ENCODE measurements around the gene LCA5L. TPM values are rescaled to one million over a fixed set of nuclear protein-coding genes. Genes with fewer than 3 reads are reported as not detected.

LCA5L gene
- total and polyA plus RNA-seq, 7 donors, result 1.2 to 5.3 (median 3.3) TPM

DNA sequence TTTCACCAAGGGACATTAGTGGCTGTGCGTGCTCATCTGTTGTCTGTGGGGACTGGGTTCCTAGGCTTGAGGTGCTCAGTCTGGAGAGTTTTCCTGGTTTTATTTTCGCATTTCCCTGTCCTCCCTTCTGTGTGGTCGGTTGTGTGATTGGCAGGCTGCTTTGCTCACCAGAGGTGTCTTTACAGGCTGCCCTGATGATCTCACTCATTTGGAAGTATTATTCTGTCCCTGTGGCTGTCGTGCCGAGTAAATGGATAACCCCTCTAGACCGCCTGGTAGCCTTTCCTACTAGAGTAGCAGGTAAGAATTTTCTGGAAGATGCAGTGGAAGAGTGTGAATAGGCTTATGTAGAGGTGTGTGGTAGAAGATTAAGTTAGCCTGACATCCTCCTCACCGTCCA is 52.6 kb downstream of the LCA5L start:
- no peaks in the 10 kb centered on the region for H3K9me3 ChIP-seq
- ATAC-seq (no peak), DNase-seq (no peak)
- H3K27ac ChIP-seq, result no peak overlapping the region
- TF ChIP-seq, protein P1, sequence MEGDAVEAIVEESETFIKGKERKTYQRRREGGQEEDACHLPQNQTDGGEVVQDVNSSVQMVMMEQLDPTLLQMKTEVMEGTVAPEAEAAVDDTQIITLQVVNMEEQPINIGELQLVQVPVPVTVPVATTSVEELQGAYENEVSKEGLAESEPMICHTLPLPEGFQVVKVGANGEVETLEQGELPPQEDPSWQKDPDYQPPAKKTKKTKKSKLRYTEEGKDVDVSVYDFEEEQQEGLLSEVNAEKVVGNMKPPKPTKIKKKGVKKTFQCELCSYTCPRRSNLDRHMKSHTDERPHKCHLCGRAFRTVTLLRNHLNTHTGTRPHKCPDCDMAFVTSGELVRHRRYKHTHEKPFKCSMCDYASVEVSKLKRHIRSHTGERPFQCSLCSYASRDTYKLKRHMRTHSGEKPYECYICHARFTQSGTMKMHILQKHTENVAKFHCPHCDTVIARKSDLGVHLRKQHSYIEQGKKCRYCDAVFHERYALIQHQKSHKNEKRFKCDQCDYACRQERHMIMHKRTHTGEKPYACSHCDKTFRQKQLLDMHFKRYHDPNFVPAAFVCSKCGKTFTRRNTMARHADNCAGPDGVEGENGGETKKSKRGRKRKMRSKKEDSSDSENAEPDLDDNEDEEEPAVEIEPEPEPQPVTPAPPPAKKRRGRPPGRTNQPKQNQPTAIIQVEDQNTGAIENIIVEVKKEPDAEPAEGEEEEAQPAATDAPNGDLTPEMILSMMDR (IDR thresholded peaks at IDR 0.05), result no peak
- H3K36me3 ChIP-seq (ENCODE audit: insufficient read depth in 1 of 2, low read depth in 1 of 2), result peaks cover 7 to 74% of the 10 kb centered on the region in 2 donors
- WGBS, 3 donors, result 89 to 92% (median 91%) methylated on average over 7 of the region's 7 CpGs
- intact Hi-C loops (cut with DNase I), result no loop called here
- no peak overlapping the region for H3K4me3 ChIP-seq
- H3K27me3 ChIP-seq (ENCODE audit: insufficient read depth in 3 of 3, low read length in 2 of 3), result no peaks in the 10 kb centered on the region
- H3K4me1 ChIP-seq, result peaks cover 12% of the 10 kb centered on the region

- 73 to 90% (median 82%) methylated on average over 16 of the region's 16 CpGs for WGBS, 3 donors
- no peak for DNase-seq
- TF ChIP-seq, protein P1 (IDR thresholded peaks at IDR 0.05), result no peak
- Histone ChIP-seq H3K4me3 (no peak overlapping the region), H3K27ac (no peak overlapping the region), H3K4me1 (peaks cover 18% of the 10 kb centered on the region), H3K27me3 (ENCODE audit: insufficient read depth in 3 of 3, low read length in 2 of 3) (no peaks in the 10 kb centered on the region), H3K36me3 (ENCODE audit: insufficient read depth in 1 of 2, low read depth in 1 of 2) (peaks cover 7 to 48% of the 10 kb centered on the region in 2 donors), H3K9me3 (no peaks in the 10 kb centered on the region)
- no peak for ATAC-seq
- intact Hi-C loops (cut with DNase I), result no loop called here
Observed at GRCh38 chr21:39390212-39390765, 55.3 kb downstream of the LCA5L start.

DNA sequence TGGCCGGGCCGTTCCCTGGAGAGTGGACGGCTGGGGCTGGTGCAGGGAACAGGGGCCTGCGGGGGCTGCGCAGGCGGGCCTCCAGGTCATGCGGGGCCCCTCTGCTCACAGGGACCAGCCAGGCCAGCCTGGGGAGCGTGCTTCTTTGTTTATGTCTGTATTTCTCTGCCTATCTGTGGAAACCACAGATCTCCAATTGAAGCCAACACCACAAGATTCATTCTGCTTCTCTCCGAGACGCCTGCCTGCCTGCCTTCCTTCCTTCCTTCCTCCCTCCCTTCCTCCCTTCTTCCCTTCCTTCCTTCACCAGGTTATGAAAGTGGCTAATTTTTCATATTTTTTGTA is 56.8 kb downstream of the LCA5L start:
- no peaks in the 10 kb centered on the region for H3K9me3 ChIP-seq
- peaks cover 3 to 33% of the 10 kb centered on the region in 2 donors for H3K36me3 ChIP-seq (ENCODE audit: insufficient read depth in 1 of 2, low read depth in 1 of 2)
- peaks cover 18% of the 10 kb centered on the region for H3K4me1 ChIP-seq
- H3K4me3 ChIP-seq, result peak overlapping the region; percentile 65
- DNase-seq, result no peak
- no peak for ATAC-seq
- intact Hi-C loops (cut with DNase I), result loop anchor here (2.0 to 10.0 kb wide), 6 partner anchors 36 to 204 kb away; partner anchors contain the start of genes HMGN1 (in 1 of the 2), LCA5L (in 1 of the 2) and PSMG1 (in 1 of the 2)
- H3K27me3 ChIP-seq (ENCODE audit: insufficient read depth in 3 of 3, low read length in 2 of 3), result no peaks in the 10 kb centered on the region
- H3K27ac ChIP-seq, result no peak overlapping the region
- TF ChIP-seq, protein P1 (IDR thresholded peaks at IDR 0.05), result no peak
- 3 to 9% (median 4%) methylated on average over 9 to 10 of the region's 10 CpGs for WGBS, 3 donors

DNA sequence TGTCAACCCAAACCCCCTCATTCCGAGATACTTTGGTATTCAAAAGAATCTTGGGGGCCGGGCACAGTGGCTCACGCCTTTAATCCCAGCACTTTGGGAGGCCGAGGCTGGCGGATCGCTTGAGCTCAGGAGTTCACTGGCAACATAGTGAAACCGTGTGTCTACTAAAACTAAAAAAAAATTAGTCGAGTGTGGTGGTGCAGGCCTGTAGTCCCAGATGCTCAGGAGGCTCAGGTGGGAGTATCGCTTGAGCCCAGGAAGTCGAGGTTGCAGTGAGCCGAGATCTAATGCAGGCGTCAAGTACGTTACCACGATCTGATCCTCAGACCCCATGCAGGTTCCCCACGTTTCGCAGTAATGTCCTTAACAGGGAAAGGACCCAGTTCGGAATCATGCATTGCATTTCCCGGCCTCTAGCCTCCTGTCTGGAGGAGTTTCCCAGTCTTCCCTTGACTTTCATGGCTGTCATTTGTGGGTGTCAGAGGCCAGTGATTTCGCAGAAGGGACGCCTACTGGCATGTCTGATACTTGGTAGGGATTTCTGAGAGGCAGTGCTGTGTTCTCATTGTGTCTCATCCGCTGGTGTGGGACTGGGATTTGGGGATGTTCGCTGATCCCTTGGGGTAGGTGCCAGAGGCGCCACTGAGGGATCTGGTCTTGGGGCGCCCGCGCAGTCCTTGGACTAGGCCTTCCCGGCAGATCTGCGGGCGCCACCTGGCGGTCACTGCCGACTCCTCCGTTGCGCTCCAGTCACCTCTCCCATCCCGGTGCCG is 57.4 kb downstream of the LCA5L start:
- TF ChIP-seq, protein P1 (IDR thresholded peaks at IDR 0.05), result peak; percentile 88
- peaks cover 18% of the 10 kb centered on the region for H3K4me1 ChIP-seq
- ATAC-seq (peak; percentile 70 to 85 (median 80)), DNase-seq (peak; percentile 93 to 96)
- H3K9me3 ChIP-seq, result no peaks in the 10 kb centered on the region
- H3K27me3 ChIP-seq (ENCODE audit: insufficient read depth in 3 of 3, low read length in 2 of 3), result no peaks in the 10 kb centered on the region
- intact Hi-C loops (cut with DNase I), result loop anchor here (2.0 to 10.0 kb wide), 6 partner anchors 36 to 203 kb away; partner anchors contain the start of genes HMGN1 (in 1 of the 2), LCA5L (in 1 of the 2) and PSMG1 (in 1 of the 2)
- peak overlapping the region; percentile 65 for H3K4me3 ChIP-seq
- WGBS, 3 donors, result 12 to 20% (median 12%) methylated on average over 31 to 35 of the region's 35 CpGs
- H3K36me3 ChIP-seq (ENCODE audit: insufficient read depth in 1 of 2, low read depth in 1 of 2), result peaks cover 3 to 28% of the 10 kb centered on the region in 2 donors
- peak overlapping the region; percentile 66 for H3K27ac ChIP-seq
